Raji (cell line): ENCODE data around the gene RNF112.

Experiments used
- POLR2A ChIP-seq: IDR thresholded peaks from 2 replicates; pipeline ENCODE4 v1.6.1; 2011; ENCODE audit warnings: low read depth, low read length, control low read depth; ENCODE audit not compliant: insufficient read depth

The RNF112 gene, protein sequence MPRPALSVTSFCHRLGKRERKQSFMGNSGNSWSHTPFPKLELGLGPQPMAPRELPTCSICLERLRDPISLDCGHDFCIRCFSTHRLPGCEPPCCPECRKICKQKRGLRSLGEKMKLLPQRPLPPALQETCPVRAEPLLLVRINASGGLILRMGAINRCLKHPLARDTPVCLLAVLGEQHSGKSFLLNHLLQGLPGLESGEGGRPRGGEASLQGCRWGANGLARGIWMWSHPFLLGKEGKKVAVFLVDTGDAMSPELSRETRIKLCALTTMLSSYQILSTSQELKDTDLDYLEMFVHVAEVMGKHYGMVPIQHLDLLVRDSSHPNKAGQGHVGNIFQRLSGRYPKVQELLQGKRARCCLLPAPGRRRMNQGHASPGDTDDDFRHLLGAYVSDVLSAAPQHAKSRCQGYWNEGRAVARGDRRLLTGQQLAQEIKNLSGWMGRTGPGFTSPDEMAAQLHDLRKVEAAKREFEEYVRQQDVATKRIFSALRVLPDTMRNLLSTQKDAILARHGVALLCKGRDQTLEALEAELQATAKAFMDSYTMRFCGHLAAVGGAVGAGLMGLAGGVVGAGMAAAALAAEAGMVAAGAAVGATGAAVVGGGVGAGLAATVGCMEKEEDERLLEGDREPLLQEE

DNA sequence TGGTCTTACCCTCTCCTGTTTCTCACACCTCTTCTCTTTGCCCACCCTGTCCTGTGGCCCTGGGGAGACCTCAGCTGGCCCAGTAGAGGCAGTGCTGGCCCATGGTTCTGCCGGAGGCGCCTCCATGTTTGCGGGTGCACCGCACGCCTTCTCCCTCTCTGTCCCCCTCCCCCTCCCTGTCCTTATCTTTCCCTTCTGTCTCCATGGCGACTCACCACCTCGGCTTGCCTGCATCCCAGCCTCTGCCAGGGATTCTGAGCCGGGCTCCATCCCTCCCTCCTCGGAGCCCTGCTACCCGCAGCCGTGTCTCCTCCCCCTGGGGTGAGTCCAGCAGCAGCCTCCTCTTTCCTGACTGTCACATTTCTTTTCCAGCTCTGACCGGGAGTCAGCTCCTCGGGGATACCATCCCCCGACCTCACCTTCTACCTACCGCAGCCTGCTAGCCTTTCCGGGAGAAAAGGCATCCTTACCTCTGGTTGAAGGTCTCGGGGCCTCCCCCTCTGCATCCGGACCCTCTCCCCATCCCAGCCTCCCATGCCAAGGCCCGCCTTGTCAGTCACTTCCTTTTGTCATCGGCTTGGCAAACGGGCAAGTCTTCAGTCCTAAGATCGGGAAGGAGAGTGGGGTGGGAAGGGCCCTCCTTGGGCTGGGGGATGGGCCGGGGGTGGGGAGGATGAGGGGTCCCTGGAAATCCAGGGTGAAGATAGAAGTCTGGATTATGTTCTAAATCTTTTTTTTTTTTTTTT, at the start of gene RNF112:
Gene RNF112 (plus strand): TSS at position 358 of the 746 bp plus-strand sequence. CDS start 177 bp downstream, at position 535.
- TF ChIP-seq POLR2A = no peak

DNA sequence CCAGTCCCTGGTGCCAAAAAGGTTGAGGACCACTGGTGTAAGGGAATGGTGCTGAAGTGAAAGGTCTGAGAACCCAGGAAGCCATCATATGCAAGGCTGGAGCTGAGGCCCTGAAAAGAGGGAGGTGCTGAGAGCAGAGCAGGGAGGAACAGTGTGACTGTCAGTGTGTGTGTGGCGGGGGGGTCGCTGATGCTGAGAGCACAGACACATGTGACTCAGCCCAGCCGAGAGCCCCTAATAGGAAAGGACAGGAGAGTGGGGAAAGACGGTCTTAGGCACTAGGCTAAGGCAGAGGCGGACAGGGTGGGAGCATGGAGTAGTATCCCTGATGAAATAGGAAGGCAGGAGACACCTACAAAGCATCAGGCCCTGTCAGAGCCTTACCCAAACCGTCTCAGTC, 49.7 kb upstream of the RNF112 start:
- no peak for TF ChIP-seq POLR2A

DNA sequence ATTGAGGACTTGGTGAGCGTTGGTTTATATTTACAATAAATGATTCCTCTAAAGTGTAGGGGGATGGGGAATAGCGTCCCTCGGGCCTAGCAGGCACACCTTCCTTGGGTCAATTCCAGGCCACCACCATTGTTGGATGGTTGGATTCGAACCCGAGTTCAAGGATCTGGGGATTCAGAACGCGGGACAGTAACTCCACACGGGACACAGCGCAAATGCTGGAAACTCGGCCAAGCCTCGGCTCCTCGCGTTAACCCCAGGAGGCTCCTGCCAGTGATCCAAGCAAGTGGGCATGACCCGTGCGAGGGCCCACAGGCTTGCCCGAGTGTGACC, 49.1 kb upstream of the RNF112 start:
- no peak for TF ChIP-seq POLR2A

DNA sequence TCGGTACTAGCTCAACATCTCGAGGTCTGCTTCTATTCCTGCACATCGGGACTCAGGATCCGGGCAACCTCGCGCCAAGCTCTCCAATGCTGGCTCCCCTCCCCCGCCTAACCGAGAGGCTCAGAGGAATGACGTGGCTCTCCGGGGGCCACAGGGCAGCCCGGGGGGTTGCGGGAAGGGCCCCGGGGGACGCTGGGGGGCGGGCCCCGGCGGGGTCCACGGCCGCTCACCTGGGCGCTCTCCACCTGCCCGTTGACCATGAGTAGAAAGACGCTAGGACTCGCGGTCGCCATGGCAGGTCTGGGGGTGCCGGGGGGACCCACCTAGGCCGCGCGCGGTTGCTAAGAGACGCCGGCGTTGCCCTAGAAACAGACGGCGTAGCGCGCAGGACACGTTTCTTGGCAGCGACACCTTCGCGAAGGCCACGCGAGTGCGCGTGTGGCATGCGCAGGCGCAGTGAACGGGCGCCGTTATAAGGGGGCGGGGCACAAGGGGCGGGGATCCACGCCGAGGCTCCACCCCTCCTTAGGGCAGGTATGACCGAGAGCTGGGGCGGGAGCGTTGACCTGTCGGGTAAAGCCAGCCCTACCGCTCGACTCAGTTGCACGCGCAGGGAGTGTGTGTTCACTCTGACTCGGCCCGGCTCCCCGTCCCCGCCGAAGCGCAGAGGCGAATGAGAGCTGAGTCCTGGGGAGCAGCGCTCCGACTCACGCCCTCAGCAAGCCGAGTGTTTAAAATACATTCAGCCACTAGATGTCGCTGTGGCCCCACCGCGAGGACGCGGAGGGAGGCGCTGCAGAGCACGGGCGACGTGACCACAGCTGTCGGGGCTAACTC, 48.5 kb upstream of the RNF112 start, which contains the start of gene B9D1:
Gene B9D1 (minus strand): TSS at position 447 of the 837 bp plus-strand sequence. CDS start 154 bp downstream, at position 293.
- peak; percentile 60 for TF ChIP-seq POLR2A

DNA sequence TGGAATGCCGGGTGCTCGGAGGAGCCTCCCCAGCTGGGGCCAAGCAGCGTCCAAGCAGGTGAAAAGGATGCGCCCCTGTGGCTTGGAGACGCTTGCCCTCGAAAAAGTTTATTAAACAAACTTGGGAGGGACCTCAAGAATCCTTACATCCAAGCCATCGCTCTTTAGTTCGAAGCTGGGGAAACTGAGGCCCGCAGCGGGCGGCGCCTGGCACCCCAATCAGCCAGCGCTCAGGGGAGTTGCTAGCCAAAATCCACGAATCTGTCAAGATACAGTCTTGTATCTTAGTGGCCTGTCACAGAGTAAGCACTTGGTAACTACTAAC, 48.0 kb upstream of the RNF112 start:
- TF ChIP-seq POLR2A = no peak

DNA sequence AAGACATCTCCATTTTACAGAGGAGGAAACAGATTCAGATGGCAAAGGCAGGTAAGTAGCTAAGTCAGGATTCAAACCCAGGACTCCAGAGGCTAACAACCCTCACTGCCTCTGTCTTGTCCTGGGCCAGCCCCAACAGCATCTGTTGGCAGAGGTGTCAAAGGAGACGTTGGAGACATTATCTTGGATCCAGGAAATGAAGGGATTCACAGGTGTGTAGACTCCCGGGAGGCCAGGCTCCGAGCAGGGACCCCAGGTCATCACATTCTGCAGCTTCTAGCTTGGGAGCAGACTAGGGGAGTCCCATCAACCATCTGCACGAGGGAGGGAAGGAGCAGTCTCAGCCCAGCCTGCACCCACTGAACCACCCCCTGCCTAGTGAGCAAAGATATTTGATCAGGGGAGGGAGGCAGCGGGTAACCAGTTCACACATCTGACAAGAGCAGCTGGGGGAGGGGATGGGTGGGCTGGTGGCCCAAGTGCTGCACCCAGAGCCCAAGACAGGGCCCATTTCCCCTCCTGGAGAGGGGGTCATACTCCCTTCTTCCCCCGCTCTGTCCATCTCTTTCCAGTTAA, 47.5 kb upstream of the RNF112 start:
- no peak for TF ChIP-seq POLR2A

DNA sequence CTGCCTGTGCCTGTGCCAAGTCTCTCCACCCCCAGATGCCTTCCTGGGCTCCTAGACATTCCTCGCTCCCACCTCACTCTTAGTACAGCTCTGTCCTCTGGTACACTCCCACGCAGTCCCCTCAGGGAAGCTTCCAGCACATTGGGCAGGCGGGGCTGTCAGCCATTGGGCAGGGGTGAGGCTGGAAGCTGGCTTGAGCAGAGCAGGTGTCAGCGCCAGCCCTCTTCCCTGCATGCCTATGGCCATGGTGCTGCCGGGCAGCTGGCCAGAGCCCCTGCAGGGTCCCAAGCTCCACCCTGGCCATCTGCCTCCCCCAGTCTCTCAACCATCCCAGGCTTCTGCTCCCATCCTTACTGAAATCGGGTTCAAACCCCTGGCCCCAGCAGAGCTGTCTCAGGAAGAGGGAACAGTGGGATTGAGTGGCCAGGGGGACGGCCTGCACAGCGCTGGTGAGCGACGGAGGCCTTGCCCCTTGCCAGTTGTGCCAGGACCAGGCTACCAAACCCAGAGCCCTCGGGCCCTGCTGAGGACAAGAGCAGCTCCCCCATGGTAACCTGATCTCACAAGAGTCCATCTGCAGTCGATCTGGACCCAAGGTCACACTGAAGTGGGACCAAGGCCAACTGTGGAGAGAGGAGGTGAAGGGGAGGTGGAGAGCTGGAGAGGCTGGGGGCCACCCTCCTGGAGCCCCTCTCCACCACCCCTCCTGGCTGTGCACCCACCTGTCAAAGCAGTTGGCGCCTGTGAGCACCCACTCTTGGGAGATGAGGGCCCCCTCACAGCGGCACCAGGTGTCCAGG, 46.1 kb upstream of the RNF112 start:
- no peak for TF ChIP-seq POLR2A

DNA sequence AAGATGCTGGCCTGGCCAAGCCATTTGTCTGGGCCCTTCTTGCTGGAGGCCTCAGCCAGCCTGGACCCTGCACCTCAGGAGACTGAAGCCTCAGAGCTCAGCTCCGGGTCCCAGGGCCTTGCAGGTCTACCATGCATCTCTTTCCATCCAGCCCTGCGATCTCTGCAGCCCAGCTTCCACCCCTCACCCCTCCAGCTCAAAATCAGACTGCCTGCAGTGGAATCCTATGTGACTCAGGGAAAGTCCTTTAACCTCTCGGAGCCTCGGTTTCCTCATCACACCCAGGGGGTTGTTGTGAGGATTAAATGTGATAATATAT, 45.6 kb upstream of the RNF112 start:
- TF ChIP-seq POLR2A = no peak

DNA sequence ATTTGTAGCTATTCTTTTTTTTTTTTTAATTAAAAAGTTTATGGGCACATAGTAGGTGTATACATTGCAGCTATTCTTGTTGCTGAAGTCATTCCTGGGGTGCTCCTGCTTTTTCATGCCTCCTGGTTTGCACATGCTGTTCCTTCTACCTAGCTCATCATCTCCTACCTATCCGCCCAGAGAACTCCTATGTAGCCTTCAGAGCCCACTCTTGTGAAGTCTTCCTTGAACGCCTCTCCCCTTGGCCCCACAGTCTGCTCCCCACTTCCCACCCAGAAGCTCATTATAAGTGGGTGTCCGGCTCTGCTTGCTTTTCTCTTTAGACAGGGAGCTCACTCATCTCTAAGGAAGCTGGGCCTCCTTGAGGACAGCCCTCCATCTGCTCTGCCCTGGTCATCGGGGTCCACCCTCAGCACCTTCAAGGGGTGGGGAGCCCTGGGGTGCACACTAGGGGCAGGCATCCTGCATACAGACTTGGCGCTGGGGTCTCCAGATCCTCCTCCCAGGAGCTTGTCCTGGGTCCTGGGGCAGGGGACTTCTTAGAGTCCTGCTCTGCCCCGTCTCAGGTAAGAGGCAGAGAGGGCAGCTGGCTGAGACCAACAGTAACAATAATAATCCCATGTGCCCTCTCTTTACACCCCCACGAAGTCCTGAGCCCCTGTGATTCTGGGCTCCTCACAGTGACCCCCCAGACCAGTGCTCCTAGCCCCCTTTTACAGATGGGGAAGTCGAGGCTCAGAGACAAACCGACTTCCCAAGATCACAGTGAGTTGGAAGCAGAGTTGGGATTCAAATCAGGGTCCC, 45.0 kb upstream of the RNF112 start:
- no peak for TF ChIP-seq POLR2A

DNA sequence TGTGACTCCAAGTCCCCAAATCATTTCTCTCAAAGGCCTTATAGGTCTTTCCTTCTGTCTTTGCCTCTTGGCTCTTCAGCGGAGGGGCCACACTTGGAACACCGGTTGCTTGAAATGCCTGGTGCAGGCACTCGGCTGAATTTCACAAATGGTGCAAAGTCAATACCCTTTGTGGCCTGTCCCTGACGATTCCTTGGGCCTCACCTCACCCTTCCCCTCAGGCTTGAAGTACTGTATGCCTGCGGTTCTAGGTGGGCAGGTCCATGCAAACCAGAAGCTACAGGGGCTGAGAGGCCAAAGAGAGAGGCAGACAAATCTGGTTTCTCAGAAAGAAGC, 44.4 kb upstream of the RNF112 start:
- TF ChIP-seq POLR2A = no peak

DNA sequence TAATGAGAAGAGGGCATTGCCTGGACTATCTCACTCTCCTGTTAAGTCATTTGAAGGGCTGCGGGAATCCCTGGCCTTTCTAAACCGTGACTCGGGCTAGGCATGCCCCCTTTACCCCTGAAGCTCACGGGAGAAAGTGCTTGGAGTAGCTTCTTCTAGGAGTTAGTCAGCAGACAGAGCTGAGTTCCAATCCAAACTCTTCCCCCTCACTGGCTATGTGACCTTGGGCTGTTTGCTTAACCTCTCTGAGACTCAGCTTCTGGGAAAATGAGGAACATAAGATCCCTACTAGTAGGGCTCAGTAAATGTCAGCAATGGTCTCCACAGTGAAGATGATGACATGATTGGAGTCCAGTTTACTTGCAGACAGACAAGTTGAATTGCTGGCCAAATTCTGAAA, 42.8 kb upstream of the RNF112 start:
- TF ChIP-seq POLR2A = no peak

DNA sequence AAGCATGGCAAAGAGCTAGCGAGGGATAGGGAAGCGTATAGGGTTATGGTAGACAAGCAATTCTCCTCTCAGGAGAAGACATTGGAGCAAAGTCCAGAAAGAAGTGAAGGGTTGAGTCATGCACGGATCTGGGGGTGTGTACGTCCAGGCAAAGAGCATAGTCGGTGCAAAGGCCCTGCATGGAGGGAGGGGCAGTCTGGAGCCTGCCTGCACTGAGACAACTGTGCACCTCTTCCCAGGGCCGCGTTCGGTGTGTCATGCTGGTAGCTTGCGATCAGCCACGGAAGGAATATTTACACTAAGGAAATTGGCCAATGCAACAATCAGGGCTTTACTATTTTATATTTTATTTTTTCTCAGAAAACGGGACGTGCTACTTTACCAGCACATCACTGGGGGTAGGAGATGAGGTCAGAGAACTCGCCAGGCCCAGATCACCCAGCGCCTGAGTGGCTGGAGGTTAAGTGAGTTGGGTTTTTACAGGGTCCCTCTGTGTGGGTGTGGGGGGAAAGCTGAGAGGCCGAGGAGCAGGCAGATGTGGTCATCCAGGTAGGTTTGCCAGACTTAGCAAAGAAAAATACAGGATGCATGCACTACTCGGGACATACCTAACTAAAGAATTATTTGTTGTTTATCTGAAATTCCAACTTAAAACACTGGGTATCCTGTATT, 41.8 kb upstream of the RNF112 start:
- TF ChIP-seq POLR2A = no peak
